Neural cell (in vitro differentiated cells): ENCODE measurements around the gene KCNJ3. TPM values are rescaled to one million over a fixed set of nuclear protein-coding genes. Genes with fewer than 3 reads are reported as not detected.

Experiments
- H2AFZ ChIP-seq: fragments of 200-600, 300-800 bp; sonication (generic), shearing (Covaris generic); 2 replicates; pipeline ENCODE4 v1.6.0; 2014; ENCODE audit warnings: low read depth, mild to moderate bottlenecking, antibody characterized with exemption, low read length, moderate library complexity
- H3F3A ChIP-seq: fragments of 200-600 bp; shearing (Covaris generic); 2 replicates; pipeline ENCODE4 v1.6.1; 2016; ENCODE audit warnings: mild to moderate bottlenecking, moderate library complexity, mixed read lengths, antibody characterized with exemption, low read length; ENCODE audit not compliant: insufficient read depth, poor library complexity, severe bottlenecking
- H3K27ac ChIP-seq: fragments of 200-600, 300-800 bp; sonication (generic), shearing (Covaris generic); 2 replicates; pipeline ENCODE4 v1.5.1; 2014; ENCODE audit warnings: mild to moderate bottlenecking, low read length, moderate library complexity
- H3K27me3 ChIP-seq: fragments of 300-800, 200-600 bp; sonication (generic), shearing (Covaris generic); 2 replicates; pipeline ENCODE4 v1.6.0; 2014; ENCODE audit warnings: mild to moderate bottlenecking, low read depth, low read length, moderate library complexity; ENCODE audit not compliant: insufficient read depth
- H3K36me3 ChIP-seq: fragments of 300-800, 200-600 bp; sonication (generic), shearing (Covaris generic); 2 replicates; pipeline ENCODE4 v1.5.1; 2014; ENCODE audit warnings: mild to moderate bottlenecking, antibody characterized with exemption, low read length, moderate library complexity; ENCODE audit not compliant: insufficient read depth
- H3K4me2 ChIP-seq: fragments of 300-800, 200-600 bp; sonication (generic), shearing (Covaris generic); 2 replicates; pipeline ENCODE4 v1.6.0; 2014; ENCODE audit warnings: mild to moderate bottlenecking, low read length
- H3K4me3 ChIP-seq: fragments of 300-800, 200-600 bp; sonication (generic), shearing (Covaris generic); 2 replicates; pipeline ENCODE4 v1.5.1; 2014; ENCODE audit warnings: mild to moderate bottlenecking, low read length, moderate library complexity
- H3K79me2 ChIP-seq: fragments of 200-600 bp; shearing (Covaris generic); replicated peaks from 2 replicates; pipeline ENCODE4 v1.6.0; 2014; ENCODE audit warnings: mild to moderate bottlenecking, low read length, moderate library complexity; ENCODE audit not compliant: insufficient read depth
- H3K9ac ChIP-seq: fragments of 300-800, 200-600 bp; sonication (generic), shearing (Covaris generic); 2 replicates; pipeline ENCODE4 v1.6.1; 2016; ENCODE audit warnings: mild to moderate bottlenecking, low read length, mixed read lengths
- H3K9me2 ChIP-seq: fragments of 200-600 bp; shearing (Covaris generic); 2 replicates; pipeline ENCODE4 v1.6.1; 2016; ENCODE audit warnings: mild to moderate bottlenecking, low read length, mixed read lengths; ENCODE audit not compliant: insufficient read depth
- H3K9me3 ChIP-seq: fragments of 200-600, 300-800 bp; sonication (generic), shearing (Covaris generic); 2 replicates; pipeline ENCODE4 v1.6.1; 2016; ENCODE audit warnings: mild to moderate bottlenecking, mixed run types, low read length, moderate library complexity, mixed read lengths
- H4K20me1 ChIP-seq: fragments of 200-600 bp; shearing (Covaris generic); 2 replicates; pipeline ENCODE4 v1.6.1; 2016; ENCODE audit warnings: mild to moderate bottlenecking, mixed run types; ENCODE audit not compliant: insufficient read depth
- CTCF ChIP-seq: fragments of 450-650 bp; IDR thresholded peaks from 2 replicates; pipeline ENCODE4 v1.5.1; 2014; ENCODE audit warnings: antibody characterized with exemption, mild to moderate bottlenecking, moderate library complexity; ENCODE audit not compliant: poor library complexity, severe bottlenecking
- EP300 ChIP-seq: fragments of 450-650 bp; conservative IDR thresholded peaks from 2 replicates; pipeline ENCODE4 v1.6.1; 2014; ENCODE audit warnings: antibody characterized with exemption, mild to moderate bottlenecking, moderate library complexity; ENCODE audit not compliant: poor library complexity, severe bottlenecking
- EZH2 ChIP-seq: fragments of 200-600, 300-800 bp; shearing (Covaris generic), sonication (generic); IDR thresholded peaks from 2 replicates; pipeline ENCODE4 v1.6.1; 2014; ENCODE audit warnings: antibody characterized with exemption, low read length, borderline replicate concordance, mild to moderate bottlenecking; ENCODE audit not compliant: insufficient read depth, poor library complexity, severe bottlenecking
- MXI1 ChIP-seq: fragments of 450-650 bp; conservative IDR thresholded peaks from 2 replicates; pipeline ENCODE4 v1.6.1; 2014; ENCODE audit warnings: antibody characterized with exemption, mild to moderate bottlenecking; ENCODE audit not compliant: poor library complexity, severe bottlenecking
- POLR2AphosphoS5 ChIP-seq: IDR thresholded peaks from 2 replicates; pipeline ENCODE4 v1.6.1; 2012
- RAD21 ChIP-seq: fragments of 450-650 bp; conservative IDR thresholded peaks from 2 replicates; pipeline ENCODE4 v1.6.1; 2014; ENCODE audit warnings: antibody characterized with exemption, mild to moderate bottlenecking, moderate library complexity
- REST ChIP-seq: IDR thresholded peaks from 2 replicates; pipeline ENCODE4 v1.6.1; 2012; ENCODE audit warnings: borderline replicate concordance
- SMC3 ChIP-seq: fragments of 450-650 bp; conservative IDR thresholded peaks from 2 replicates; pipeline ENCODE4 v1.6.1; 2014; ENCODE audit warnings: antibody characterized with exemption, mild to moderate bottlenecking, moderate library complexity; ENCODE audit not compliant: poor library complexity
- TAF1 ChIP-seq: IDR thresholded peaks from 2 replicates; pipeline ENCODE4 v1.6.1; 2012; ENCODE audit warnings: low read depth
- polyA plus RNA-seq: library from polyadenylated mRNA; depleted of rRNA; stranded (reverse); fragments of >200 nt; gene quantifications from 2 replicates; pipeline ENCODE4 v1.2.3, GENCODE V29; 2014

KCNJ3 gene
- polyA plus RNA-seq, 1 donor from 2014 or later, result 0.68 TPM

- no peak for TF ChIP-seq EZH2
- no peak for TF ChIP-seq TAF1
These were observed 95.9 kb downstream of the KCNJ3 start (continued) for GRCh38 chr2:154794406-154794805.

- H4K20me1 ChIP-seq, result no peaks in the 10 kb centered on the region
- no peak overlapping the region for H3K4me3 ChIP-seq
- no peaks in the 10 kb centered on the region for H3F3A ChIP-seq
- H3K79me2 ChIP-seq, result no peaks in the 10 kb centered on the region
- H3K27ac ChIP-seq, result no peak overlapping the region
- no peaks in the 10 kb centered on the region for H3K9me2 ChIP-seq
- H3K36me3 ChIP-seq, result no peaks in the 10 kb centered on the region
- TF ChIP-seq TAF1 (no peak), EZH2 (no peak), POLR2AphosphoS5 (no peak)
- H3K4me2 ChIP-seq, result no peak overlapping the region
- no peak overlapping the region for H2AFZ ChIP-seq
- H3K9me3 ChIP-seq, result no peaks in the 10 kb centered on the region
- no peak overlapping the region for H3K9ac ChIP-seq
- H3K27me3 ChIP-seq, result no peaks in the 10 kb centered on the region
These were observed 97.2 kb downstream of the KCNJ3 start for GRCh38 chr2:154795651-154796050.

- H3K9me2 ChIP-seq, result no peaks in the 10 kb centered on the region
These were observed 106.0 kb downstream of the KCNJ3 start for GRCh38 chr2:154804451-154804850.

GRCh38 chr2:154813636-154814035 lies 115.1 kb downstream of the KCNJ3 start:
- H2AFZ ChIP-seq, result no peak overlapping the region

More at GRCh38 chr2:154804451-154804850, 106.0 kb downstream of the KCNJ3 start:
- no peaks in the 10 kb centered on the region for H4K20me1 ChIP-seq
- H3K9ac ChIP-seq, result no peak overlapping the region
- no peaks in the 10 kb centered on the region for H3F3A ChIP-seq
- H3K27me3 ChIP-seq, result no peaks in the 10 kb centered on the region
- H2AFZ ChIP-seq, result no peak overlapping the region
- no peaks in the 10 kb centered on the region for H3K9me3 ChIP-seq
- H3K36me3 ChIP-seq, result no peaks in the 10 kb centered on the region
- peak; percentile 63 for TF ChIP-seq POLR2AphosphoS5
- peak; percentile 81 for TF ChIP-seq EP300
- no peak for TF ChIP-seq SMC3
- no peak for TF ChIP-seq TAF1
- no peak for TF ChIP-seq RAD21
- H3K4me2 ChIP-seq, result no peak overlapping the region
- no peaks in the 10 kb centered on the region for H3K79me2 ChIP-seq
- no peak overlapping the region for H3K27ac ChIP-seq
- H3K4me3 ChIP-seq, result no peak overlapping the region

More at GRCh38 chr2:154813636-154814035, 115.1 kb downstream of the KCNJ3 start:
- Histone ChIP-seq H3K9me2 (no peaks in the 10 kb centered on the region), H3K4me2 (no peak overlapping the region), H3K9me3 (no peaks in the 10 kb centered on the region), H3K9ac (no peak overlapping the region), H3K27ac (no peak overlapping the region), H3K36me3 (no peaks in the 10 kb centered on the region), H3K27me3 (no peaks in the 10 kb centered on the region), H3K4me3 (no peak overlapping the region), H4K20me1 (no peaks in the 10 kb centered on the region), H3F3A (no peaks in the 10 kb centered on the region), H3K79me2 (no peaks in the 10 kb centered on the region)
- no peak for TF ChIP-seq MXI1
- TF ChIP-seq POLR2AphosphoS5, result no peak
- TF ChIP-seq SMC3, result no peak
- no peak for TF ChIP-seq EP300
- TF ChIP-seq CTCF, result no peak
- no peak for TF ChIP-seq TAF1
- no peak for TF ChIP-seq REST
- TF ChIP-seq EZH2, result no peak
- TF ChIP-seq RAD21, result no peak
